ENCODE data around the gene DEFB124.
"Not testable (repeated sequence)": the region's sequence is repeated elsewhere in the genome, so short reads cannot be mapped to it uniquely, and the experiment has no call there.

The DEFB124 gene

DNA sequence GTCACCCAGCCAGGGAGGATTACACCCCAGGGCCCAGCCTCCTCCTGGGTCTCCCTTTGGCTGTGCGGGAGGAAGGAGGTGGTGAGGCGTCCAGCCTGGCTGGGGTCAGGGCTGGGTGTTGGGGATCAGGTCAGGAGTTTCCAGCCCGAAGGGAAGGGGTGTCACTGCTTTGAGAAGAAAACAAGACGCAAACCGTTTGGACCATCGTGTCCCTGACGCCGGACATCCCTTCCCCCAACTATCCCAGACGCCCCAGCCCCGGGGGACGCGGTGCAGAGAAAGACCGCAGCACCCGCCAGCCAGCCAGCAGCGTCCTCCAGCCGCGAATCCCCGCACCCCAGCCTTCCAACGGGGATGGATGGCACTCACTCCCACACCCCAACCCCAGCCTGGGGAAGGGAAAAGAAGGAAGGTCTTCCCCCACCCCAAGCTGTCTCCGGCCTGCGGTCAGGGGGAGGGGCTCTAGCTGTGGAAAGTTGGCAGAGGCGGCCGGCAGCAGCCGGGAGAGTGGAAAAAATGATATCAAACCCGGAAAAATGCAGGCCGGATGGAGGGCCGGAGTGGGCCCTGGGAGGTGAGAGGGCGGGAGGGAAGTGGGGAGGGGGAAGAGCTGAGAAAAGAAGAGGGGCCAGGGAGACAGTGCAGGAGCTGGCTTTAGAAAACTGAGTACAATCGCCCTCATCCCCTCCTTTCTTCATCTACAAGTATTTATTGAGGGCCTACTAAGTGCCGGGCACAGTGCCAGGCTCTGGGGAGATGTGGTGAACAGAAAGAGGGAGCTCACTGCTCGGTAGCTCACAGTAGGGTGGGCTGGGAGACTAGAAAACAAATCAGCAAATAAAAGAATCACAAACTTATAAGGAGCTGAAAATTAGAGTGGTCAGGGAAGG lies 10.8 kb upstream of the DEFB124 start:
- no peak for DNase-seq

DNA sequence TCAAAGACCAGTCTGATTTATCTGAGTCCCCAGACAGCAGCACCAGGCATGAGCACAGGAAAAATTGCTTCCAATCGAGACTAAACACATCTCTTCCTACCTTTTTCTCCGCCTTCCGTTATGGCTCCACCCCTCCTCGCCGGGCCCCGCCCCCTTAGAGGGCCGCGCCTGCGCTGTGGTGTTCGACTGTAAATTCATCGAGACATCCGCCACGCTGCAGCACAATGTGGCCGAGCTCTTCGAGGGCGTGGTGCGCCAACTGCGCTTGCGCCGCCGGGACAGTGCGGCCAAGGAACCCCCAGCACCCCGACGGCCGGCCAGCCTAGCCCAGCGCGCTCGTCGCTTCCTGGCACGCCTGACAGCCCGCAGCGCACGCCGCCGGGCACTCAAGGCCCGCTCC lies 9.1 kb upstream of the DEFB124 start:
- DNase-seq = no peak

DNA sequence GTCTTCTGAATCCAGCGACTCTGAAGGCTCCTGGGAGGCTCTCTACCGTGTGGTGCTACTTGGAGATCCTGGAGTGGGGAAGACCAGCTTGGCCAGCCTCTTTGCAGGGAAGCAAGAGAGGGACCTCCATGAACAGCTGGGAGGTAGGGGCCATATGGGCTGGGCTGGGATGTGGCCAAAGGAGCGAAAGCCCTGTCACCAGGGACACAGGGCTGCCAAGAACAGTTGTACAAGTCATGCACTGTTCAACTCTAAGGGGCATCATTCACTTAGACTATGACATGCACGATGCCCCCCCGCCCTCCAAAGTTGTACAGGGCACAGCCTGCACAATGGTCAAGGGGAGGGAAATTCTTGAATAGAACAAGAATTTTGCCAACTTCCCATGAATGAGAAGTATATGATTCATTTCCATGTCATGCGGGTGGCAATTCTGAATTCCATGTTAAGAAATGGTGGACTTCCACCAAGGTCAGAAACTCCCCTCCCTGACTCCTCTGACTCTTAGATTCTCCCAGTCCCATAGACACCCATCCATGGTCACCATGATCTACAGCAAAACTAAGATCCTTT lies 1.8 kb upstream of the DEFB124 start:
- no peak for DNase-seq

DNA sequence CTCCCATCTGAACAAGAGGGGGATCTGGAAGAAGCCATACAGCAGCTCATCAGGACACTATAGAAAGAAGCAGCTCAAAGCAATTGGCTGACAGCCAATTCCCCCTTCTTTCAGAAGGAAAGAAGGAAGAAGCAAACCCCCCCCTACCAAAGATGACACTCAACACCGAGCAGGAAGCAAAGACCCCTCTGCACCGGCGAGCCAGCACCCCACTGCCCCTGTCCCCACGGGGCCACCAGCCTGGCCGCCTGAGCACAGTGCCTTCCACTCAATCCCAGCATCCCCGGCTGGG lies 1.3 kb upstream of the DEFB124 start:
- DNase-seq = no peak

DNA sequence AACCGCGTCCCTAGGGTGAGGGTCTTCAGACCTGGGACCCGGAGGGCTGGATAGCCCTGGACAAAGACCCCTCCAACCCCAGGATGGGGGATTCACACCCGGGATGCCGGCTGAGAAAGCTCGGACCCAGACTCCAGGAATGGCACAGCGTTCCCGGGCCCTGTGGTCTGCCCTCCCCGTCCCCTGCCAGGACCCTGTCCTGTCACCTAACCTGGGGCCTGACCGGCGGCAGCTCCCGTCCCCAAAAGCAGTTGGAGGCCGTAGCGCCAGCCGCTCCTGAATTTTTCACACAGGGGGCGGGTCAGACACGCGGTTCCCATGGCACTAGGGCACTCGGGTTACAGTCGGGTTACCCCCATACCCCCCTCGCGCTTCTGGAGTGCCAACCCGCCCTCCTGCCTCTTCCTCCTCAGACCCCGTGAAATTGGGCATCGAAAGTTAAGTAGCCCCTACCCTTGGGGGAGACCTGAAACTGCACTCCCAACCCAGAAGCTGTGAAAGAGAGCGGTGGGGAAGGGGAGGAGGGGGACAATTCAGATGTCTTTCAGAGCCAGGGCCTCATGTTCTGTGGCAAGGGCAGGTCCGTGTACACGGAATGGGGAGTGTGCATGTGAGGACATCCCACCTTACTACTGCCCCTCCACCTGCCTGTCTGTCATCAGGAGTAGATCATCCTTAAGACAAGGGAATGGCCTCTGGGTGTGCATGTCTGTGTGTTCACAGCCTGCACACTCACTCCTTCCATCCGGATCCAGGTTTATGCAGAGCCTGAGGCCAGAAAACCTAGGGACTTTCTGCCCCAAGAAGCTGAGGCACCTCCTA lies 756 bp upstream of the DEFB124 start:
- no peak for DNase-seq

DNA sequence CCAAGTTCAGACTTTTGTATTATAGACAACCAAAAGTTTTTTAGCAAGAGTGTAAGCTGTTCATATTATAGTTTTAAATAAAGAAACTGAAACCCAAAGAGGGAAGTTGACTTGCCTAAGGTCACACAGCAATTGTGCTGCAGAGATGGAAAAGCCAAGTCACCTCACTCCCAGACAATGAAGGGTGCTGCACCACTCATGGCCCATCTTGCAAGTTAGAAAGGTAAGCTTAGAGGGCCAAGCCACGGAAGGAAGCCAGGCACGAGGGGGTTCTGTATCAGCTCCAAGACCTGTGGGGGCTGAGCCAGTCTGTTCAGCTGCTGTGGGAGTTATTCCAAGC lies 860 bp downstream of the DEFB124 start:
- no peak for DNase-seq

DNA sequence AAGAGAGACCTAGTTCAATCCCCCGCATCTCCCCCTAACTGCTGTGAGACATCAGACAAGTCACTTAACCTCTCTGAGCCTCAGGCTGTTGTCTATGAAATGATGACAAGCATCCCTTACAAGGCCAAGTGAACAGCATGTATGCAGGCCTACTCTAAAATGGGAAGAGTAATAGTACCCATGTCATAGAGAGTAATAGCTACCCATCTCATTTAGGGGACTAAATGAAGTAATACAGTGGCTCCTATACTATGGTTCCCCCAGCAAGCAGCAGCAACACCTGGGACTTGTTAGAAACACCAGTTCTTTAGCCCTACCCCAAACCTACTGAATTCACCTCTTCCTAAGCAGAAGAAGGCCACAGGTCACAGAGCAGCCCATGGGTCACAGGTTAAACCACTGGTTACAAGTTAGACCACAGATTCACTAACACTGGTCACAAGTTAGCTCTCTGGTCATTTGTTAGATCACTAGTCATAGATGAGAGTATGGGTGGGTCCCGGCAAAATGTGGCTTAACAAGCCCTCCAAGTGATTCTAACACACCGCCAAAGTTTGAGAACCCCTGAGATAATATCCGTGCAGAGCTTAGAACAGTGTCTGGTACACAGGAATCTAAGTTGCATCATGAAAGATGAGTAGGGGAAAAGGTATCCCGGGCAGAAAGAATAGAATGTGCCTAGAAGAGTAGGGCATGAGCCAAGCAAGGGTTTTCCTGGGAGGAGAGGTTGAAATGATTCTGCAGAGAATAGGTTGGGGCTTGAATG lies 1.4 kb downstream of the DEFB124 start:
- no peak for DNase-seq

DNA sequence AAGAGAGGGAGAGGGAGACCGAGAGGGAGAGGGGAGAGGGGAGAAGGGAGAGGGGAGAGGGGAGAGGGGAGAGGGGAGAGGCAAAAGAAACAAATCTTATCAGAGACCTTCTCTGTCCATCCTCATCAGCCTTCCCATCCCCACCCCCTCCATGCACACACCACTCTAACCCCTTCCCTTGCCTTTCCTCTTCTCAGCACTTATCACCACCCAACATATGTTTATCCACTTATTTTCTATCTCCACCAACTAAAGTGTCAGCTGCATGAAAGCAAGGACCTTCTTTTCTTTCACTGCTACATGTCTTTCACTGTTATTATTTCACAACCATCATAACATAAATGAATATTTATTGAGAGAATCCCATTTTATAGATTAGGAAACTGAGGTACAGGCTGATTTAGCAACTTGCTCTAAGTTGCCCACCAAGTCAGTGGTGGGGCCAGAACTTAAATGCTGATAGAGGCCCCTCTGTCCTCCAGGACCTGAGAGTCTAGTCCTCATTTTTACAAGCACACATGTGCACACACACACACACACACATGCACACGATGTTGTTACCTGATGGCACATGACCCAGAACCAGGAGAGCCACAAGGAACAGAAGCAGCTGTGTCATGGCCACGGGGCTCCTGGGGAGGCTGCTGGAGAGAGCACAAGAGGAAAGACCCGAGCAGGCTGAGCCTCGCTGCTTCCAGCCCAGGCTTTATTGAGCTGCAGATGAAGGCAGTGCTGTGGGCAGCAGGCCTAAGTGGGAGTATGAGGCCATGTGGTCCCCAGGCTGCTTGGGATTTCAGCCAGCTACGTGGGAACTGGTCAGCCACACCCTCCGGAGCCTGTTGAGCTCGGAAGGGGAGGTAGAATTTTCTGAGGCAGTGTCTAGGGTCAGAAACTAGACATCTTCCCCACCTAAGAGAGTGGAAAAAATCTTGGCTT lies 2.3 kb downstream of the DEFB124 start:
- DNase-seq = no peak

DNA sequence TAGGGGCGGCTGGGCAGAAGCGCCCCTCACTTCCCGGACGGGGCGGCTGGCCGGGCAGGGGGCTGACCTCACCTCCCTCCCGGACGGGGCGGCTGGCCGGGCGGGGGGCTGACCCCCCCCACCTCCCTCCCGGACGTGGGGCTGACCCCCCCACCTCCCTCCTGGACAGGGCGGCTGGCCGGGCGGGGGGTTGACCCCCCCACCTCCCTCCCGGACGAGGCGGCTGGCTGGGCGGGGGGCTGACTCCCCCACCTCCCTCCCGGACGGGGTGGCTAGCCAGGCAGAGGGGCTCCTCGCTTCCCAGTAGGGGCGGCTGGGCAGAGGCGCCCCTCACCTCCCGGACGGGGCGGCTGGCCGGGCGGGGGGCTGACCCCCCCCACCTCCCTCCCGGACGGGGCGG lies 4.0 kb downstream of the DEFB124 start:
- not testable (repeated sequence) for DNase-seq

DNA sequence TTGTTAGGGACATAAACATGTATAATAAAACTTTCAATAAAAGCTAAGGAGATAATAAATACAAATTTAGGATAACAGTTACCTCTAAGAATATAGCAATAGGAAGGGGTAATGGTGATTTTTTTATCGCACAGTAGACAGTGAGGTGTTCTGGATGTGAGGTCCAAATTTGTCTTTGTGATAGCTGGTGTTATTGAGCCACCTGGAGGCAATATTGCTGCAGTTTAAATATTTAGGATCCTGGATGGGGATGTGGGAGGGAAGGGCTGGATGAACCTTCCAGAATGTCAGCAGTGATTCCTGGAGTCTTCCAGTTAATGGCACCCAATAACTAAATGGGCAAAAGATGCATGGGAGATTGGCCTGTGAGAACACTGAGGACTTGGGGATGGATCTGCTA lies 20.6 kb downstream of the DEFB124 start:
- no peak for DNase-seq

DNA sequence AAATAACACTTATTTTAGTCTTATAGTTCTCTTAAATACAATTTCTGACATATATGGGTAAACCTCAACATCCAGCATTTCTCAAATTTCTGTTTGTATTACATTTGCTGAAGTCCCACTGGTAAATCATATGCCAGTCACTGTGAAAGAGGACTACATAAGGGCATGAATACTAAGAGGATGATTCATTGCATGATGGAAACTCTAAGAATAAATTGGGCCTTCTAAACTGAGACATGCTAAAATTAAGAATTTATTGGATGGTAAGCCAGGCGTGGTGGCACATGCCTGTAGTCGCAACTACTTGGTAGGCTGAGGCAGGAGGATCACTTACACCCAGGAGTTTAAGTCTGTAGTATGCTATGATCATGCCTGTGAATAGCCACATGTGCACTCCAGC lies 22.4 kb downstream of the DEFB124 start:
- no peak for DNase-seq

DNA sequence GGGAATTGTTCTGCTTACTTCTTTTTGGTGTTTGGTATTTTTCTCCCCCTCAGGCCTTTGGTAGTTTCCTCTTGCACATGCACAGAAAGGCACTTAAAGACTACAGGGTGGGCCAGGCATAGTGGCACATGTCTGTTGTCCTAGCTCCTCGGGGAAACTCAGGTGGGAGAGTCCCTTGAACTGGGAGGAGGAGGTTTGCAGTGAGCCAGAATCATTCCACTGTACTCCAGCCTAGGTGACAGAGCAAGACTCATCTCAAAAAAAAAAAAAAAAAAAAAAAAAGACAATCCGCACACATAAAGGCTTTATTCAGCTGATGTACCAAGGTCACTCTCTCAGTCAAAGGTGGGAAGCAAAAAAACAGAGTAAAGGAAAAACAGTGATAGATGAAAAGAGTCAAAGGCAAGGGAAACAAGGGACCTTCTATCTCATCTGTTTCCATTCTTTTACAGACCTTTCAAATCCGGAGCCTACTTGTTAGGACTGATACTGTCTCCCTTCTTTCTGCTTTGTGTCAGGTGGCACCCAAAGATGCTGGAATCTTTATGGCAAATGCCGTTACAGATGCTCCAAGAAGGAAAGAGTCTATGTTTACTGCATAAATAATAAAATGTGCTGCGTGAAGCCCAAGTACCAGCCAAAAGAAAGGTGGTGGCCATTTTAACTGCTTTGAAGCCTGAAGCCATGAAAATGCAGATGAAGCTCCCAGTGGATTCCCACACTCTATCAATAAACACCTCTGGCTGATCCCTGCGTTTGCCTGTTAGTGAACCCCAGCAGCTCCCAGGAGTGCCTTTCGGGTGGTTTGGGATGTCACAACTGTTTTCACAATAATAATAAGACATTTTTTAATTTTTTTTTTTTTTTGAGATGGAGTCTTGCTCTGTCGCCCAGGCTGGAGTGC lies 25.2 kb downstream of the DEFB124 start:
- DNase-seq = no peak

DNA sequence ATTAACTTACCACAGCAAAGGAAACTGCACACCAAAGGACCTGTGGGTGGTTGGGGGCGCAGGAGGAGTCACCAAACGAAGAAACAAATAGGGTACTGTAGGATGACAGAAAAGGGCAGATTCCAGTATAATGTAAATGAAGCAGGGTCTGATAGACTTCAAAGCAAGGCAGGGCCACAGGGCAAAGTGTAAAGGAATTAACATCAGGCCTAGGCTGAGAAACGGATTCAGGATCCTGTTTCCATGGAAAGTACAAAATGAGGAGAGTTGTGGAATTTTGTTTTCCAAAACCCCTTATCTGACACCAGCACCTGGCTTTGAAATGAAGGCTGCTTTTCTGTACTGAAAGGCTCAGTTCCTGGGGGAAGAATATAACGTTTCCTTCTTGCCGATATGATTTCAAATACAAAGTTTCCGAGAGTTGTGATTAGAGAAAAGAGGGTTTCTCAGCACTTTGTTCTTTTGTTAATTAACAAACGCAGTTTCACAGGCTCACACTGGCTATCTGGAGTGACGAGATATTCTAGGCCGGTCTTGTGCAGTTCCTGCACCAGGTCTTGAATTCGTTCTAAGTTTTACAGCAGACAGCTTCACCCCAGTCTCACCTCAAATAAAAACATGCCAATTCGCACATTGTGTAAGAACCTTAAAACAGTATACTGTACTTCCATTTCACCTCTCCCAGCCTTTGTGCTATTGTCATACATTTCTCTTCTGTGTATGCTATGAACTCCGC lies 28.7 kb downstream of the DEFB124 start:
- no peak for DNase-seq

DNA sequence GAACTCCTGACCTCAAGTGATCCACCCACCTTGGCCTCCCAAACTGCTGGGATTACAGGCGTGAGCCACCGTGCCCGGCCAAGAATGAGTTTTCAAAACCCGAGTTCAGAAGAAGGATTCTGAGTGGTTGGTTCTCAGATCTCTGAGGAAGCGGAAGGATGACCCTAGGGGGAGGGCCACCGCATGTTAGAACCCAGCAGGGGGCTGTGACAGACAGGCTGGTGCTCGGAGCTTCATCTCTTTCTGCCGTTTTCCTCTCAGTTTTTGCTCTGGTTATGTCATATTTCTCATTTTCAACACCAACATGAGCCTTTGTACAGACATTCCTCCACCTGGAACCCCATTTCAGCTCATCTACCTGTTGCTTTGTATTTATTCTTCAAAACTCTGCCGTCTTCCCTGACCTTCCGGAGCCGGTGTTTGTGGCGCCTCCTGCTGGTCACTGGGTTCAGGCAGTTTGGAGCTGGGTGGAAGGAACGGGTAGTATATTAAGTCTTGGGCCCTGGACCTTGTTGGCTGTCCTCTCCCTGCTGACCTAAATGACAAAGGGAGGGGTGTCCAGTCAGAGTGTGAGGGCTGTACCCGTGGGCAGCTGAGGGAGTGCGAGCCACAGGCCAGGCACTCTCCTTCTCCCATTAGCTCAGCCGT lies 34.8 kb downstream of the DEFB124 start, which contains the start of gene DEFB123:
Gene DEFB123, plus strand, starts transcription at position 621 of the 648 bp plus-strand sequence. CDS start 67 bp downstream, outside the sequence.
- DNase-seq = no peak

DNA sequence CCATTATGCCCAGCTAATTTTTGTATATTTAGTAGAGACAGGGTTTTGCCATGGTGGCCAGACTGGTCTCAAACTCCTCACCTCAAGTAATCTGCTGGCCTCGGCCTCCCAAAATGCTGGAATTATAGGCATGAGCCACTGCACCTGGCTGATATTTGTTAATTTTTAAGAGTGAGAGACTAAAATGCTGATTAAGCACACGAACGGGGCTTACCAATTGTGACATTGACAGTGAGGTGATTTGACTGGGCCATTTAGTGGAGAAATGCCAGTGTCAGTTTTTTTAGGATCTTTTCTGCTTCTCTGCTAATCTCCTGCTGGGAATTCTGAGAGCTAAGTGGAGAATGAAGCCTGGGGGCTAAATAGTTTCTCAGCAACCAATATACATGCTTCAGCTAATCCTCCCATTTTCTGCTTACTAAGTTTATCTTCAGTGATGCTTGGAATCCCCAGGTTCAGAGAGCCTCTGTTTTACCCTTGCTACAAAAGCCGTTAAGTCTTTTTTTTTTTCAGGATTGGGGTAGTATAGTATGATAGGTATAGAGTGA lies 44.3 kb downstream of the DEFB124 start:
- no peak for DNase-seq

DNA sequence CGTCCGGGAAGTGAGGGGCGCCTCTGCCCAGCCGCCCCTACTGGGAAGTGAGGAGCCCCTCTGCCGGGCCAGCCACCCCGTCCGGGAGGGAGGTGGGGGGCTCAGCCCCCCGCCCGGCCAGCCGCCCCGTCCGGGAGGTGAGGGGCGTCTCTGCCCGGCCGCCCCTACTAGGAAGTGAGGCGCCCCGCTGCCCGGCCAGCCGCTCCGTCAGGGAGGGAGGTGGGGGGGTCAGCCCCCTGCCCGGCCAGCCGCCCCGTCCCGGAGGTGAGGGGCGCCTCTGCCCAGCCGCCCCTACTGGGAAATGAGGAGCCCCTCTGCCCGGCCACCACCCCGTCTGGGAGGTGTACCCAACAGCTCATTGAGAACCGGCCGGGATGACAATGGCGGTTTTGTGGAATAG lies 47.4 kb downstream of the DEFB124 start:
- DNase-seq = not testable (repeated sequence)

DNA sequence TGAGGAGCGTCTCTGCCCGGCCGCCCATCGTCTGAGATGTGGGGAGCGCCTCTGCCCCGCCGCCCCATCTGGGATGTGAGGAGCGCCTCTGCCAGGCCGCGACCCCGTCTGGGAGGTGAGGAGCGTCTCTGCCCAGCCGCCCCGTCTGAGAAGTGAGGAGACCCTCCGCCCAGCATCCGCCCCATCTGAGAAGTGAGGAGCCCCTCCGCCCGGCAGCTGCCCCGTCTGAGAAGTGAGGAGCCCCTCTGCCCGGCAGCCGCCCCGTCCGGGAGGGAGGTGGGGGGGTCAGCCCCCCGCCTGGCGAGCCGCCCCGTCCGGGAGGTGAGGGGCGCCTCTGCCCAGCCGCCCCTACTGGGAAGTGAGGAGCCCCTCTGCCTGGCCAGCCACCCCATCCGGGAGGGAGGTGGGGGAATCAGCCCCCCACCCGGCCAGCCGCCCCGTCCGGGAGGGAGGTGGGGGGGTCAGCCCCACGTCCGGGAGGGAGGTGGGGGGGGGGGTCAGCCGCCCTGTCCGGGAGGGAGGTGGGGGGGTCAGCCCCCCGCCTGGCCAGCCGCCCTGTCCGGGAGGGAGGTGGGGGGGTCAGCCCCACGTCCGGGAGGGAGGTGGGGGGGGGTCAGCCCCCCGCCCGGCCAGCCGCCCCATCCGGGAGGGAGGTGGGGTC lies 47.9 kb downstream of the DEFB124 start:
- DNase-seq = not testable (repeated sequence)

DNA sequence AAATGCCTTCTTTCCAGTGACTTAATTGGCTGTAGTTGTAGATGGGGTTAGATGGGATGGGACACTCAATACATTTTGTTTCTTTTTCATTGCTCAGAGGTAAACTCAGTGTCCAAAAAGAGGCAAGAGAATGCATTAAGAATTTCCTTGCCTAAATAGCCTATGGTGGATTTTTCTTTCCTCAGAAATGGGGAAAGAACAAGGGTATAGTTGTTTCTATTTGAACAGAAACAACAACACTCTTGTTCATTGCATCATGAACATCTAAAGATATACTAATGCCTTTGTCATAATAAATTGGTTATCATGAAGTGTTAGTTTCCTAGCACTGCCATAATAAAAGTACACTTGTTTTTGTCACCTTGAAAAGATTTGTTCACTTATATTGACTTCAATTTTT lies 49.1 kb downstream of the DEFB124 start:
- no peak for DNase-seq

DNA sequence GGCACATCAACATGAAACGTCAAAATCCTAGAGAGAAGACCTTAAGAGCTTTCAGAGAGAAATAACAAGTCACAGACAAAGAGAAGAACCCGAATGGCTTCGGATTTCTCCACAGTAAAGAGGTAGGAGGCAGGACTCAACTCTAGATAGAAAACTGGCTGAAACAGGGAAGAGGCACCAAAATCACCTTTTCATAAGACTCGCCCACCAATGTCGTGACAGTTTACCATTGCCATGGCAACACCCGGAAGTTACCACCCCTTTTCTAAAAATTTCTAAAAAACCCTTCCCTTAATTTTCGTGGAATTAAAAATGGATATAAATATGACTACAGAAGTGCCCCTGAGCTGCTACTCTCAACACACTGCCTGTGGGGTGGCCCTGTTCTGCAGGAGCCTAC lies 56.6 kb downstream of the DEFB124 start:
- DNase-seq = no peak

Data from KG1 (cell line).